Endodermal cell (in vitro differentiated cells): Measurements from ENCODE around the gene EDEM1. TPM values are rescaled to one million over a fixed set of nuclear protein-coding genes. Genes with fewer than 3 reads are reported as not detected.

Experiments
- DNase-seq: peaks from one replicate; pipeline ENCODE4 v3.0.0-alpha.2; 2017
- H3K27ac ChIP-seq: 2 replicates; pipeline ENCODE4 v1.5.1; 2013; ENCODE audit warnings: mild to moderate bottlenecking, low read depth, low read length, moderate library complexity
- H3K27me3 ChIP-seq: 2 replicates; pipeline ENCODE4 v1.6.1; 2013; ENCODE audit warnings: mild to moderate bottlenecking, low read length, moderate library complexity; ENCODE audit not compliant: insufficient read depth, control insufficient read depth, poor library complexity, severe bottlenecking
- H3K36me3 ChIP-seq: 2 replicates; pipeline ENCODE4 v1.7.0; 2013; ENCODE audit warnings: mild to moderate bottlenecking, low read length, moderate library complexity; ENCODE audit not compliant: control insufficient read depth, insufficient read depth
- H3K4me1 ChIP-seq: one replicate; pipeline ENCODE4 v1.7.0; 2013; ENCODE audit warnings: low read length; ENCODE audit not compliant: control insufficient read depth, insufficient read depth
- H3K4me3 ChIP-seq: 2 replicates; pipeline ENCODE4 v1.5.1; 2013; ENCODE audit warnings: mild to moderate bottlenecking, low read length, moderate library complexity
- H3K9ac ChIP-seq: 2 replicates; pipeline ENCODE4 v1.6.1; 2013; ENCODE audit warnings: mild to moderate bottlenecking, low read length, moderate library complexity; ENCODE audit not compliant: poor library complexity, severe bottlenecking; ENCODE audit errors: extremely low read depth
- H3K9me3 ChIP-seq: 2 replicates; pipeline ENCODE4 v1.6.1; 2013; ENCODE audit warnings: mild to moderate bottlenecking, low read length, moderate library complexity; ENCODE audit not compliant: control insufficient read depth
- H3K27ac Mint-ChIP-seq: 2 replicates; pipeline ENCODE4 v1.8.0; 2020; ENCODE audit warnings: mixed read lengths
- H3K27me3 Mint-ChIP-seq: 2 replicates; pipeline ENCODE4 v1.8.0; 2021; ENCODE audit warnings: mild to moderate bottlenecking, mixed read lengths; ENCODE audit not compliant: insufficient read depth
- H3K36me3 Mint-ChIP-seq: 2 replicates; pipeline ENCODE4 v1.8.0; 2020; ENCODE audit warnings: low read depth, mixed read lengths
- H3K4me1 Mint-ChIP-seq: 2 replicates; pipeline ENCODE4 v1.8.0; 2020; ENCODE audit warnings: mixed read lengths
- H3K4me3 Mint-ChIP-seq: 2 replicates; pipeline ENCODE4 v1.8.0; 2020; ENCODE audit warnings: mild to moderate bottlenecking, moderate library complexity, mixed read lengths
- H3K9me3 Mint-ChIP-seq: 2 replicates; pipeline ENCODE4 v1.8.0; 2020; ENCODE audit warnings: mild to moderate bottlenecking, mixed read lengths
- WGBS, 2 experiments: methylation state at CpG; one replicate each; pipeline versions ENCODE4 v1.1.5 to v1.1.7; 2013; ENCODE audit warnings: missing lambda C conversion rate in 2 of 2, mixed read lengths in 1 of 2; ENCODE audit not compliant: insufficient coverage in 1 of 2, insufficient read length in 1 of 2; 5-methylcytosine and 5-hydroxymethylcytosine counted together
- total RNA-seq, 2 donors: library from RNA; stranded (reverse); fragmentation: NEBNext Ultra II Directional in 1 of 2; extraction: Animal tissue kit (Norgen Biotek cat#: 25700) in 1 of 2; gene quantifications; 2 replicates in 1 of 2; 3 replicates in 1 of 2; pipeline ENCODE4 v1.2.1, GENCODE V29; 2021
- TF ChIP-seq, protein P1 (sequence below): fragments of 200-600 bp; sonication (generic); conservative IDR thresholded peaks from 2 replicates; pipeline ENCODE4 v1.5.0; 2021; ENCODE audit warnings: antibody characterized with exemption, mild to moderate bottlenecking

Gene EDEM1
- total RNA-seq, 2 donors from 2014 or later: 24.5 to 28.1 TPM

DNA sequence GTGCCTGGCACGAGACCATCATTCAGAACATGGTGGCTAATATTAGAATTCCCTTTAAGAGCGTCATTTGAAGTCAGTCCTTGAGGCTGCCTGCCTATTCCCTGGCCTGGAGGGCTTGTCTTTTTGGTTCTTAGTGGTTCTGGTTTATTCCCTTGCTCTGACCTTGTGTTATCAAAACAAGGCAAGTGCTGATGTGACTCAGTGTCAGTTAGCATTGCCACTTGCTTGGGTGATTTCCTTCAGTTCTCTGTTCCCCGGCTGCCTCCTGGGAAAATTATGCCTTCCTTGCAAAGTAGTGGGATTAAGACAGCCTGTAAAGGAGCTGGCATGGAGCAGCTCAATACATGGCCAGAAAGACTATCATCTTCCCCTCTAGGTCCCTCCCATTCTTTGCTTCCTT, 64.6 kb downstream of the EDEM1 start:
- Histone ChIP-seq H3K9ac (no peak overlapping the region), H3K4me1 (no peaks in the 10 kb centered on the region), H3K27ac (no peak overlapping the region), H3K36me3 (no peaks in the 10 kb centered on the region), H3K27me3 (no peaks in the 10 kb centered on the region), H3K4me3 (no peak overlapping the region), H3K9me3 (peaks cover 12% of the 10 kb centered on the region)
- Mint-ChIP-seq H3K4me3 (no peak overlapping the region), H3K36me3 (no peaks in the 10 kb centered on the region), H3K27me3 (no peaks in the 10 kb centered on the region), H3K4me1 (peaks cover 15% of the 10 kb centered on the region), H3K9me3 (no peaks in the 10 kb centered on the region), H3K27ac (no peak overlapping the region)
- TF ChIP-seq, protein P1, sequence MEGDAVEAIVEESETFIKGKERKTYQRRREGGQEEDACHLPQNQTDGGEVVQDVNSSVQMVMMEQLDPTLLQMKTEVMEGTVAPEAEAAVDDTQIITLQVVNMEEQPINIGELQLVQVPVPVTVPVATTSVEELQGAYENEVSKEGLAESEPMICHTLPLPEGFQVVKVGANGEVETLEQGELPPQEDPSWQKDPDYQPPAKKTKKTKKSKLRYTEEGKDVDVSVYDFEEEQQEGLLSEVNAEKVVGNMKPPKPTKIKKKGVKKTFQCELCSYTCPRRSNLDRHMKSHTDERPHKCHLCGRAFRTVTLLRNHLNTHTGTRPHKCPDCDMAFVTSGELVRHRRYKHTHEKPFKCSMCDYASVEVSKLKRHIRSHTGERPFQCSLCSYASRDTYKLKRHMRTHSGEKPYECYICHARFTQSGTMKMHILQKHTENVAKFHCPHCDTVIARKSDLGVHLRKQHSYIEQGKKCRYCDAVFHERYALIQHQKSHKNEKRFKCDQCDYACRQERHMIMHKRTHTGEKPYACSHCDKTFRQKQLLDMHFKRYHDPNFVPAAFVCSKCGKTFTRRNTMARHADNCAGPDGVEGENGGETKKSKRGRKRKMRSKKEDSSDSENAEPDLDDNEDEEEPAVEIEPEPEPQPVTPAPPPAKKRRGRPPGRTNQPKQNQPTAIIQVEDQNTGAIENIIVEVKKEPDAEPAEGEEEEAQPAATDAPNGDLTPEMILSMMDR: no peak
- 95% methylated on average over 3 of the region's 3 CpGs; no CpG with 5 or more reads in 1 of the 2 experiments for WGBS, 2 experiments
- no peak for DNase-seq

DNA sequence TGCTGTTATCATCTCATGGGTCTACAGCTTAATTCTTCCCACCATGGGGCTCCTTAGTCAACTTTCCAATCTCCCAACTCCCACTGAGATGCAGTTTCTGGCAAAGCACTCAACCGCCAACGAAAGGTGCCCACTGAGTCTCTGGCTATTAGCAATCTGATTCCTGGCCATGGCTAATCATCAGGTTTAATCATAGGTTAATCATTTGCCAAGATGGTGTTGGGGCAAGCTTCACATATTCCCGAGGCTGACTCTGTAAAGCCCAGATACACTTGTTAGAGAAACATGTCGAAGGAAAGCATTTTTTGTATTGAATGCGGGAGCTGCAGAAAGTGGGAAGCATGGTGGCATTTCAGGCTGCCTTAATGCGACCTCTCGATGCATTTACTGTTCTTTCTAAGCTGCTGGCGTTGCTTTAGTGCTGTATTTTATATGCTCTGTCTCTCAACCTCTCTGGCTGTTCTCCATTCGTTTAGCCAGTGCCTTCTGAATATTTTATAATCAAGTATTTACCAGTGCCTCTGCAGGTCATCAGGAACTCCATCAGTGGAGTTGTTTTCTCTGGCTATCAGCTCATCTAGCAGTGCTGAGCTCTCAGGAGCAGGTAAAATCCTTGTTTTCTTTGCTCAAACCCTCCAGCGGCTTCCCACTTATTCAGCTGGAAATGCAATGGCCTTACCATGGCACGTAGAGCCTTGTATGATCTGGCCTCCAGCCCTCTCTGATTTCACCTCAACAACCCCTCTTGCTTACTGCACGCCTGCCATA, 67.0 kb downstream of the EDEM1 start:
- Mint-ChIP-seq H3K27ac (no peak overlapping the region), H3K27me3 (no peaks in the 10 kb centered on the region), H3K4me3 (no peak overlapping the region), H3K9me3 (no peaks in the 10 kb centered on the region), H3K36me3 (no peaks in the 10 kb centered on the region), H3K4me1 (peaks cover 15% of the 10 kb centered on the region)
- H3K4me3 ChIP-seq: peak overlapping the region; percentile 25
- DNase-seq: no peak
- 86 to 87% methylated on average over 9 to 12 of the region's 12 CpGs for WGBS, 2 experiments
- peaks cover 12% of the 10 kb centered on the region for H3K9me3 ChIP-seq
- H3K9ac ChIP-seq: no peak overlapping the region
- H3K27ac ChIP-seq: no peak overlapping the region
- H3K27me3 ChIP-seq: no peaks in the 10 kb centered on the region
- no peaks in the 10 kb centered on the region for H3K4me1 ChIP-seq
- no peaks in the 10 kb centered on the region for H3K36me3 ChIP-seq
- TF ChIP-seq, protein P1: no peak

DNA sequence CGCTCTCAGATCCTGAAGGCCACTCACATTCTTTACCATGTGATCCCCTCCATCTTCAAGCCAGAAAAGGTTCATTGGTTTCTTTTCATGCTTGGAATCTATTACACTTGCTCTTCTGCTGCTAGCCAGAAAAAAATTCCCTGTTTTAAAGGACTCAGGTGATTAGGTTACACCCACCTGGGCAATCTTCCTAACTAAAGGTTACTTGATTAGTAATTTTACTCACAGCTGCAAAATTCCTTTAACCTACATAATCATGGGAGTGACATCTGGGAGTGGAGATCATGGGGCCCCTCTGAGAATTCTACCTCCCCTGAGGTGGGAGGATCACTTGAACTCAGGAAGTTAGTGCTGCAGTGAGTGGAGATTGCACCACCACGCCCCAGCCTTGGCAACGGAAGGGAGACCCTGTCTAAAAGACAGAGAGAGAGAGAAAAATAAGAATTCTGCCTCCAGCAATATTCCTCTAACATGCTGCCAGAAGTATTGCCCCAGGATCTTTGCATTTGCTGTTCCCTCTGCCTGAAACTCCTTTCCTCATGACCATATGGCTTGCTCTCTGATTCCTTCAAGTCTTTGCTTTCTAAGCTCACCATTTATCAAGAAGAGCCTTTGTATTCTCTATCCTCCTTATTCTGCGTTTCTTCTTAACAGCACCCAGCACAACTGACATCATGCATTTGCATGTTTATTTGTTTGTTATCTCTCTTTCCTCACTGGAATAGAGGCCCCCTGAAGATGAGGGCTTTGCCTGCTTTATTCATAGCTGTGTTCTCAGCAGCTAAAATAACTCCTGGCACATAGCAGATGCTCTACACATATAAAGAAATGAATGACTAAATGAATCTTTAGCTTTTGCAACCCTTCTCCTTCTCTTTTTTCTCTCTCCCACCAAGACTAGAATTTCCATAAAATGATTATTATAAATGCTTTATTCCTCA, 68.2 kb downstream of the EDEM1 start:
- no peak for DNase-seq
- Mint-ChIP-seq H3K27ac (no peak overlapping the region), H3K36me3 (no peaks in the 10 kb centered on the region), H3K9me3 (no peaks in the 10 kb centered on the region), H3K27me3 (no peaks in the 10 kb centered on the region), H3K4me3 (no peak overlapping the region), H3K4me1 (peaks cover 15% of the 10 kb centered on the region)
- no peaks in the 10 kb centered on the region for H3K36me3 ChIP-seq
- H3K27me3 ChIP-seq: no peaks in the 10 kb centered on the region
- no peak overlapping the region for H3K27ac ChIP-seq
- TF ChIP-seq, protein P1: no peak
- H3K9me3 ChIP-seq: peaks cover 12% of the 10 kb centered on the region
- 83 to 87% methylated on average over 4 of the region's 4 CpGs for WGBS, 2 experiments
- H3K4me3 ChIP-seq: peak overlapping the region; percentile 25
- no peak overlapping the region for H3K9ac ChIP-seq
- H3K4me1 ChIP-seq: no peaks in the 10 kb centered on the region
